ENCODE data around the gene RPTOR. TPM values are rescaled to one million over a fixed set of nuclear protein-coding genes. Genes with fewer than 3 reads are reported as not detected.
"Not testable (repeated sequence)": the region's sequence is repeated elsewhere in the genome, so short reads cannot be mapped to it uniquely, and the experiment has no call there.

The RPTOR gene
- total RNA-seq, 1 experiment from 2014 or later, result 27.0 TPM

DNA sequence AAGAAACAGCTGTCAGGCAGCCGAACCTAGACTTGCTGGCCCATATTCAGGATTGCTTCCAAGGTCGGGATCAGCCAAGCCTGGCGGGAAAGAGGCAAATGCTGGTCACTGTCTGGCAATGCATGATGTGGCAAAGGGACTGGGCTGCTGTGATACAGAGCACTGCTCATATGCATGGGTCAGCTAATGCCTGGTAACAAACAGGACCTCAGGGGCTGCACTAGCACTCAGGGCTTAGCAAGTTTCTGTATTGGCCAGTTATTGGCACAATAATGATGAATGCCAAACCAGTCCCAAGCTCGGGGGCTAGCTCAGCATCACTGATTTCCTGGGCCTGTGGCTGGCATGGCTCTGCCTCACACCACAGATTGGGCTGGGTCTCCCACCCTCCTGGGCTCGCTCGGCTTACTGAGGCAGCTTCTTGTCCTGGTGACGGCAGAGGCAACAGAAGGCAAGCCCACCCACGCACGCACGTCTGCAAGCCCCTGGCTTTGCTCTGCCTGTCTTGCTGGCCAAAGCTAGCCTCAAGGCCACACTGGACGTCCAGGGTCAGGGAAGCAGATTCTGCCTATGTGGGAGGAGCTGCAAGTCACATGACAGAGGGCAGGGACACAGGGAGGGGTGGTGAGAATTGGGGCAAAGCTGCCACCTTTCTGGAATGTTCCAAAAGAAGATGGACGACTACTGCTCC lies 21.4 kb upstream of the RPTOR start:
- Histone ChIP-seq H3K4me3 (no peak overlapping the region), H3K9me3 (replicated peaks) (no peaks in the 10 kb centered on the region), H3K27ac (no peak overlapping the region), H3K4me1 (replicated peaks) (peaks cover 13% of the 10 kb centered on the region), H3K27me3 (replicated peaks) (no peaks in the 10 kb centered on the region), H3K36me3 (no peaks in the 10 kb centered on the region)
- DNase-seq (ENCODE audit: low read depth in 1 of 2, low spot score in 2 of 2), result no peak

DNA sequence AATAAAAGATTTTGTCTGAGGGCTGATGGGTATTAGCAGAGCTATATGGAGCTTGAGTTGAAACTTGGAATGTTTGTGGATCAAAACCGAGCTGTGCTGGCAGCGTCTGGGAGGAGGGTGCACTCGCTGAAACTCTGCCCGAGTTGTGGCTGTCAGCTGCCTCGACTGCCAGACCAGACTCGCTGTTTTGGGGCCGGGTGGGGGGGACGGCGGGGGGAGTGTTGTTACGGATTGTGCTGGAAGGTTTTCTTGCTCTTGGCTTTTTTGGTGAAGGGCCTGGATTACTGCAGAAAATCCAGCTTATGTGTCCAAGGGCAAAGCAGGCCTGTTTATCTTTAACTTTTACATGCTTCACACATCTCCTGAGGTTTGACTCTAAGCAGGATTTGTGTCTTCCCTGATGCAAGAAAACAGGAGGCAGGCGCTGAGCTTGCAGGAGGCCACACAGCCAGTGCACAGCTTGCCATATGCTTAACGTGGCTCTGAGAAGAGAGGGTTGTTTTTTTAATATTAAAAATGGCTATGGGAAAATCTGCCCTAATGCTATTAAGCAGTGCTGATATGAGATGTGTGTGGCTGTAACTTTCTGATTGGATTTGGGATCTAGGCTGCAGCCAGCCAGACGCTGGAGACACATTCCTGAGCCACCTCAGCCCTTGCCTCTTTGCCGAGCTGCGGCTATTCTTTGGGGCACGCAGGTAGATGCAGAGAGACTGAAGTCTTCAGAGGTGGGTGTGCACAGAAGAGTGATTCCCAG lies 20.5 kb upstream of the RPTOR start:
- DNase-seq (ENCODE audit: low read depth in 1 of 2, low spot score in 2 of 2), result no peak
- no peak overlapping the region for H3K27ac ChIP-seq
- H3K36me3 ChIP-seq, result no peaks in the 10 kb centered on the region

DNA sequence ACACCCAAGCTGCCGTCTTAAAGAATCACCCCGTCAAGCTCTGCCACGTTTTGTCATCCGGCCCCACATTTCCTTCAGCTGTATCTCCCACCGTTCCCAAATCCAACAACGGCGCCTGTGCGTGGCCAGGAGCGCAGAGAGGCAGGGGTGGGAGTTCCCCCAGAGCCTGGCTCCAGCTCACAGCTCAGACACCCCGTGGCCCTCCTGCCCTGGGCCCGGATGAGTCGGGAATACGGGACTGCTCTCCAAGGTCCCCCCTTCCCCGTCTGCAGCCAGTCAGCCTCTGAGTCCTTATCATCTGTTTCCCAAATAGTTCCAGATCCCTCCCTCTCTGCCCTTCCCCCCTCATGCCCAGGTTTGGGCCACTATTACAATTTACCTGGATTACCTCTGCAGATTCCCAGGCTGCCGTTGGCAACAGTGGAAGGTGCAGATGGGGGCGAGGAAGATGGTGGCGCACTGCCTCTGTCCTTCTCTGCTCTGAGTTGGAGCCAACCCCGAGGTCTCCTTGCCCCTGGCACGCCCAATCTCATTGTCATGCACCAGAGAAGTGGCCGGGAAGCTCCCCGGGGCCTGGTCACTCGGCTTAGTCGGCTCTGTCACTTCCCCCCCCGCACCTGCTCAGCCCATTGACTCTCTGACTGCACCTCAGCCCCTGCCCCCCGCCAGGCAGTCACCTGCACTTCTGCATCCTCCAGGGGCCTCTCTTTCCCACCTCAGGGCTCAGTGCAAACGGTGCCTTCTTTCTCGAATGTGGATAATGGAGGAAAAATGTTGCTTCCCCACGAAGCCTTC lies 18.3 kb upstream of the RPTOR start:
- no peaks in the 10 kb centered on the region for H3K27me3 ChIP-seq (replicated peaks)
- no peaks in the 10 kb centered on the region for H3K36me3 ChIP-seq
- no peak for DNase-seq (ENCODE audit: low read depth in 1 of 2, low spot score in 2 of 2)
- H3K27ac ChIP-seq, result no peak overlapping the region
- no peaks in the 10 kb centered on the region for H3K9me3 ChIP-seq (replicated peaks)
- H3K4me3 ChIP-seq, result no peak overlapping the region
- H3K4me1 ChIP-seq (replicated peaks), result peaks cover 13% of the 10 kb centered on the region

More for the DNA sequence above, 20.5 kb upstream of the RPTOR start:
- no peak overlapping the region for H3K4me3 ChIP-seq
- H3K4me1 ChIP-seq (replicated peaks), result peaks cover 13% of the 10 kb centered on the region
- H3K27me3 ChIP-seq (replicated peaks), result no peaks in the 10 kb centered on the region
- H3K9me3 ChIP-seq (replicated peaks), result no peaks in the 10 kb centered on the region

DNA sequence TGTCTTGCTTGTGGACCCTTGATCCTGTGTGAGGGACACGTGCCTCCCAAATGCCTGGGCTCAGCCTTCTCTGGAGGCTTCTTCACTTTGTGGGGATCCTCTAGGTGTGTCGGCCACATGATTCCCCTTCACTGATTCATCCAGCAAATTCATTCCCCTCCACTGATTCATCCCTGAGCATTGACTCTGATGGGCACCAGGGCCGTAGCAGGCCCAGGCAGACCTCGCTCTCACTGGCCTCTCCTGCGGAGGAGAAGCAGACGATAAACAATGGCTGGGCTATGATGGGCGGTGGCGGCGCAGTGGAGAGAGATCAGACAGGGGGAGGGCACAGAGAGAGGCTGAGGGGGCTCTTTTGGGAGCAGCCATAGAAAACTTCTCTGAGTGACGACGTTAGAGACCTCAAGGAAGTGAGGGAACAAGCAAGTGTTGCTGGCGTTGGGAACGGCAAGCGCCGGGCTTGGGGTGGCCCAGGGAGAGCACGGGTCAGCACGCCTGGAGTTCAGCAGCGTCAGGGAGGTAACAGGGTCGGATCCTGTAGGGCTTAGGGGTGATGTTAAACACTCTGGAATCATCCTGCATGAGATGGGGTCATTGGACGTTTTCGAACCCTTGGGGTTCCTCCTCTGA lies 17.5 kb upstream of the RPTOR start:
- H3K27ac ChIP-seq, result no peak overlapping the region
- H3K4me3 ChIP-seq, result no peak overlapping the region
- no peaks in the 10 kb centered on the region for H3K9me3 ChIP-seq (replicated peaks)
- DNase-seq (ENCODE audit: low read depth in 1 of 2, low spot score in 2 of 2), result peak in 1 of 2 experiments; percentile 33
- peaks cover 13% of the 10 kb centered on the region for H3K4me1 ChIP-seq (replicated peaks)
- no peaks in the 10 kb centered on the region for H3K27me3 ChIP-seq (replicated peaks)
- H3K36me3 ChIP-seq, result no peaks in the 10 kb centered on the region

DNA sequence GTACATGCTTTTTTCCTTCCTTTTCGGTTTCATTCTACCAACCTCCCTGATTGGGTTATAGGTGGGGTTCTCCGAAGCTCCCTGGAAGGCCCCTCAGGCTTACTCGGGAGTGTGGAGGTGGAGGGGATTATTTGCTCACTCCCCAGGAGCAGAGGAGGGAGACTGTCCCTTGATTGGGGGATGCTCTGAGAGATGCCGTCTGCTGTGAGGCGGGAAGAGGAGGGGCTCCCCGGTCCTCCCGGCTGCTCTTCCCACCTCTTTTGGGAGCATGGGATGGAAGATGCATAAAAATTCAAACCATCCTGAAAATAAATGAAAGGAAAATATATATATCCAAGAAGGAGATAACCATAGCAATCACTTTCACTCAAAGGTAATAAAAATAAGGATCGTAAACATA lies 16.1 kb upstream of the RPTOR start:
- H3K9me3 ChIP-seq (replicated peaks), result no peaks in the 10 kb centered on the region
- no peak overlapping the region for H3K4me3 ChIP-seq
- DNase-seq (ENCODE audit: low read depth in 1 of 2, low spot score in 2 of 2), result no peak
- H3K27me3 ChIP-seq (replicated peaks), result no peaks in the 10 kb centered on the region
- no peak overlapping the region for H3K27ac ChIP-seq
- H3K4me1 ChIP-seq (replicated peaks), result peaks cover 13% of the 10 kb centered on the region
- H3K36me3 ChIP-seq, result no peaks in the 10 kb centered on the region

DNA sequence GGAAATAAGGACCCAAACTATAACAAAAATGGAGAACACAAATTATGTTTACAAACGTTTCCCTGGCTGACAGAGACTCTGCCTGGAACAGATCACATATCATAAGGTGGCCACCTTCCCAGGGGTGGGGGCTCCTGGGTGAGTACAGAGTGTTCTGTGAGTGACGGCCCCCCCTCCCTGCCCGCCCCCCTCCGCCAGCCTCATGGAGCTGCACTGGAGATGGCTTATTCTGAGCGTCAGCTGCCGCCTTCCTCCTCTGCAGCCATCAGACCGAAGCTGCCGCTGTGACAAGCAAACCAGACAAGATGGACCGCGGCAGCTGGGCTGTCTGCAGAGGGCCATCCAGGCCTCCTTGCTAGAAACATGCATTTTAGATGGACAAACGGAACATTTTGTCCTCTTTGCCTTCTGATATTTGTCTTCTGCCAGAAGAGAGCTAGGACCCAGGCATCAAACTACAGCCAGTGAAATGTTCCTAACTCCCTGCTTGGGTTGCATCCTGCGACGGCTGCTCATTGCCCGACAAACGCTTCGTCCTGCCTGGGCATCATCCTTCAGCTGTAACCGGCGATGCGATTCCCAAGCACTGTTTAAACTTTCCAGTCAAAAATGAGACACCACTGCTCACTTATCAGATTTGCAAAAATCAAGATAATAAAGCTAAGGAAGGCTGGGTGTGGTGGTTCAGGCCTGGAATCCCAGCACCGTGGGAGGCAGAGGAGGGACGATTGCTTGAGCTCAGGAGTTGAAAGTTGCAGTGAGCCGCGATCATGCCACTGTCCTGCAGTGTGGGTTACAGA lies 15.3 kb upstream of the RPTOR start:
- H3K27me3 ChIP-seq (replicated peaks), result no peaks in the 10 kb centered on the region
- DNase-seq (ENCODE audit: low read depth in 1 of 2, low spot score in 2 of 2), result no peak
- H3K4me1 ChIP-seq (replicated peaks), result peaks cover 13% of the 10 kb centered on the region
- no peak overlapping the region for H3K27ac ChIP-seq
- no peaks in the 10 kb centered on the region for H3K9me3 ChIP-seq (replicated peaks)
- no peaks in the 10 kb centered on the region for H3K36me3 ChIP-seq
- no peak overlapping the region for H3K4me3 ChIP-seq

DNA sequence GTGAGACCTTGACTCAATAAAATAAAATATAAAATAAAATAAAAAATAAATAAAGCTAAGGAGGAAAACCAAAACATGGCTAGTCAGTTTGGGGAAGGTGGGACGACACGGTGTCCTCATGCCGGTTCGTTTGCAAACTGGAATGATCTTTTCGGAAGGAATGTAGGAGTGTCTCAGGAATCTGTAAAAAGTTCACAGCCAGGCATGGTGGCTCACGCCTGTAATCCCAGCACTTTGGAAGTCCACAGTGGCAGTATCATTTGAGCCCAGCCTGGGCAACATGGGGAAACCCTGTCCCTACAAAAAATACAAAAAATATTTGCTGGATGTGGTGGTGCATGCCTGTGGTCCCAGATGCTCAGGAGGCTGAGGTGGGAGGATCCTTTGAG lies 14.7 kb upstream of the RPTOR start:
- H3K27me3 ChIP-seq (replicated peaks), result no peaks in the 10 kb centered on the region
- no peaks in the 10 kb centered on the region for H3K36me3 ChIP-seq
- no peak for DNase-seq (ENCODE audit: low read depth in 1 of 2, low spot score in 2 of 2)
- H3K27ac ChIP-seq, result no peak overlapping the region
- H3K4me3 ChIP-seq, result no peak overlapping the region
- no peaks in the 10 kb centered on the region for H3K9me3 ChIP-seq (replicated peaks)
- H3K4me1 ChIP-seq (replicated peaks), result peaks cover 13% of the 10 kb centered on the region

DNA sequence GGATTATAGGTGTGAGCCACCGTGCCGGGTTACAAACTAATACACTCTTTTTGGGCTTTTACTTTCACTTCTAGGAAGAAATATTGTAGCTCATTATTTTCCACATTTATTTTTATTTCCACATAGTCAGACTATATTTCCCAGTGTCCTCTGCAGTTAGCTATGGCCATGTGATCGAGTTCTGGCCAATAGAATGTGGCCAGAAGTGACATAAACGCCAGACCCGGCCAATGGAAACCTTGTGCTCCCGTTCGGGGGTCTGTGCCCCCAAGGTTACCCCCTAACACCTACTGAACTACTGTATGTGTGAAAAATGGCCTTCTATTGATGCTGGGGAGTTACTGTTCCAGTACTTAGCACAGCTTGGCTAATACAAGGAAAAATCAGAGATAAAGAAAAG lies 13.2 kb upstream of the RPTOR start:
- H3K27me3 ChIP-seq (replicated peaks), result no peaks in the 10 kb centered on the region
- H3K36me3 ChIP-seq, result no peaks in the 10 kb centered on the region
- no peak overlapping the region for H3K27ac ChIP-seq
- no peak overlapping the region for H3K4me3 ChIP-seq
- no peak for DNase-seq (ENCODE audit: low read depth in 1 of 2, low spot score in 2 of 2)
- H3K9me3 ChIP-seq (replicated peaks), result no peaks in the 10 kb centered on the region
- peaks cover 11% of the 10 kb centered on the region for H3K4me1 ChIP-seq (replicated peaks)

DNA sequence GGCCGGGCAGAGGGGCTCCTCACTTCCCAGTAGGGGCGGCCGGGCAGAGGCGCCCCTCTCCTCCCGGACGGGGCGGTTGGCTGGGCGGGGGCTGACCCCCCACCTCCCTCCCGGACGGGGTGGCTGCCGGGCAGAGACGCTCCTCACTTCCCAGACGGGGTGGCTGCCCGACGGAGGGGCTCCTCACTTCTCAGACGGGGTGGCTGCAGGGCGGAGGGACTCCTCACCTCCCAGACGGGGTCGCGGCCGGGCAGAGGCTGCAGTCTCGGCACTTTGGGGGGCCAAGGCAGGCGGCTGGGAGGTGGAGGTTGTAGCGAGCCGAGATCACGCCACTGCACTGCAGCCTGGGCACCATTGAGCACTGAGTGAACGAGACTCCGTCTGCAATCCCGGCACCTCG lies 7.3 kb upstream of the RPTOR start:
- H3K4me3 ChIP-seq; H3K4me1 ChIP-seq (replicated peaks); H3K27ac ChIP-seq; DNase-seq (ENCODE audit: low read depth in 1 of 2, low spot score in 2 of 2); H3K9me3 ChIP-seq (replicated peaks); H3K36me3 ChIP-seq; H3K27me3 ChIP-seq (replicated peaks): not testable (repeated sequence)

DNA sequence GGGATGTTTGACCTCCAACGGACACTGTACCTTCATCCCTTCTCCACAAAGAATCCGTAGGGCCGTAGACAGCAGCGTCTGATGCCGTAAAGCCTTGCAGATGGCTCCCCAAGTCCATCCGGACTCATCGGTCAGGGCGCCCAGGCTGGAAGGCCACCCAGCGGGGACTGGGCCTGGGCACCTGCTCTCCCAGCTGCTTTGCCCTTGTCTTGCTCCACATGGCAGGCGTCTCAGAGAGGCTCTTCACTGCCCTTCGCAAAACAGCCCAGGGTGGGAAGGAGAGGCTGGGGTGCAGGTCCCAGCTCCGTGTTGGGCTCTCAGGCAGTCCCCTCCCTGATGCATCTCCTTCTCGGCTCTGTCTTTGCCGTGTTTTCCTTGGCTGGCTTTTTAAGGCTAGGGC lies 6.2 kb upstream of the RPTOR start:
- H3K27ac ChIP-seq, result no peak overlapping the region
- no peak overlapping the region for H3K4me3 ChIP-seq
- no peaks in the 10 kb centered on the region for H3K4me1 ChIP-seq (replicated peaks)
- H3K36me3 ChIP-seq, result no peaks in the 10 kb centered on the region
- DNase-seq (ENCODE audit: low read depth in 1 of 2, low spot score in 2 of 2), result no peak
- 0 out of 2 replicates have a peak, but pooled peaks cover 3% of the 10 kb centered on the region for H3K27me3 ChIP-seq (replicated peaks)
- no peaks in the 10 kb centered on the region for H3K9me3 ChIP-seq (replicated peaks)

DNA sequence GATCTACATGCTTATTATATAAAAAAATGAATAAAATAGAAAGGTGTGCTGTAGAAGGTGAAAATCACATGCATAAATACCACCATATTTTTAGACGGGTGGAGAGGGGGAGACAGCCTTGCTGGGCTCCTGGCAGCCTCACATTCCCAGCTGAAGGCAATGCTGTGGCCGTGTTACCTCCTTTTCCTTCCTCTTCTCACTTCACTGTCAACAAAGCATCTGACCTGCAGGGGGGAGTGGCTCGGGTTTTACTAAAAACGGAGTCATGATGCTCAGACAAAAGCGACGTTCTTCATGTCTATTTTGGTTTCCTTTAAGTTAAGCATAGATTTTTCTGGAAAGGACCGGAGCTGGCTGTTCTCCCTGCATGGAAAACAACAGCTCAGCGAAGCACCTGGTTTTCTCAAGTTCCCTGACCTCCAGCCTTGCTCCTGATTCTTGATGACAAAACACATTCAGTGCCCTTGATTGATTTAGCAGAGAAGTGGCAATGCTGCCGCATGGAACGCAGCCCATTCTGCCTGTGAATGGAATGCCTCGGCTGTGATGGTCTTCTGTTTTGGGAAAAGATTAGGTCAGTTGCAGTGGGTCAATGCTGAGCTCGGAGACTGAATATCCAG lies 5.5 kb upstream of the RPTOR start:
- H3K9me3 ChIP-seq (replicated peaks), result no peaks in the 10 kb centered on the region
- no peaks in the 10 kb centered on the region for H3K4me1 ChIP-seq (replicated peaks)
- no peak for DNase-seq (ENCODE audit: low read depth in 1 of 2, low spot score in 2 of 2)
- no peaks in the 10 kb centered on the region for H3K36me3 ChIP-seq
- 0 out of 2 replicates have a peak, but pooled peaks cover 3% of the 10 kb centered on the region for H3K27me3 ChIP-seq (replicated peaks)
- no peak overlapping the region for H3K27ac ChIP-seq
- H3K4me3 ChIP-seq, result no peak overlapping the region

DNA sequence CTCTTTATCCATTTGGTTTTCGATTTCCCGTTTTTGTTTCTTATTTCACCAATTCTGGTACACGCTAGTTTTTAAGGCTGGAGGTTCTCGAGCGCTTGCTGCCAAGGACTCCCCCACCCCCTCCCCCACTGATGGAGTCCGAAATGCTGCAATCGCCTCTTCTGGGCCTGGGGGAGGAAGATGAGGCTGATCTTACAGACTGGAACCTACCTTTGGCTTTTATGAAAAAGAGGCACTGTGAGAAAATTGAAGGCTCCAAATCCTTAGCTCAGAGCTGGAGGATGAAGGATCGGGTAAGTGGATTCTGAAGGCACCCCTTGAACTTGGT lies 825 bp downstream of the RPTOR start:
- Histone ChIP-seq H3K4me1 (replicated peaks) (peaks cover 12% of the 10 kb centered on the region), H3K27ac (peak overlapping the region; percentile 72), H3K27me3 (replicated peaks) (no peaks in the 10 kb centered on the region), H3K9me3 (replicated peaks) (no peaks in the 10 kb centered on the region), H3K4me3 (peak overlapping the region; percentile 86), H3K36me3 (peaks cover 14% of the 10 kb centered on the region)
- DNase-seq (ENCODE audit: low read depth in 1 of 2, low spot score in 2 of 2), result no peak

DNA sequence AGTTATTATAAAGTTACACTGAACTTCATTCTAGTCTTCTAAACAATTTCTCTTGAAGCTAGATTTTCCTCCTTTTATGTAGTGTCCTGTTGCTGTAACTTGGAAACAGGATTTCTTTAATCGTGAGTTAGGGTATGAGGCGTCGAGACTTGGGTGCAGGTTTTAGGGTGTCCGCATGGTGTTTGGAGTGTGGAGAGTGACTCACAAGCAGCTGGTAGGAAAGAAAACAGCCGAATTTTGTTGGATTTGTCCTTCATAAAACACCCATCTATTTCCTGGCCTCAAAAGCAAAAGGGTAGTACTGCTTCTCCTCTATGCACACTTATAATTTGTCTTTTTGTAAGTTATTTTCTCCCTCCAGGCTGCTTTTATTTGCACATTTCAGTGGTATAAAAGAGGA lies 1.6 kb downstream of the RPTOR start:
- peaks cover 14% of the 10 kb centered on the region for H3K36me3 ChIP-seq
- peaks cover 12% of the 10 kb centered on the region for H3K4me1 ChIP-seq (replicated peaks)
- H3K4me3 ChIP-seq, result no peak overlapping the region
- no peaks in the 10 kb centered on the region for H3K27me3 ChIP-seq (replicated peaks)
- DNase-seq (ENCODE audit: low read depth in 1 of 2, low spot score in 2 of 2), result no peak
- H3K27ac ChIP-seq, result no peak overlapping the region
- no peaks in the 10 kb centered on the region for H3K9me3 ChIP-seq (replicated peaks)

Measured in SJSA1 (cell line).